ENCODE results near the gene PPP2R3B. TPM values are rescaled to one million over a fixed set of nuclear protein-coding genes. Genes with fewer than 3 reads are reported as not detected.
A peak's percentile ranks its signal among the peaks of the same experiment; 100 is the strongest.

Gene PPP2R3B
- total RNA-seq, 1 donor from 2014 or later = 30.5 TPM

GRCh38 chrX:334331-334891, 52.3 kb downstream of the PPP2R3B start:
- H3K36me3 Mint-ChIP-seq (ENCODE audit: low read depth) = peaks cover 20% of the 10 kb centered on the region
- H3K4me3 Mint-ChIP-seq (ENCODE audit: unreplicated experiment) = no peak overlapping the region
- TF ChIP-seq CTCF (IDR thresholded peaks at IDR 0.05) = no peak
- H3K27me3 Mint-ChIP-seq (ENCODE audit: low read depth) = no peaks in the 10 kb centered on the region
- H3K9me3 Mint-ChIP-seq (ENCODE audit: low read depth) = peaks cover 6% of the 10 kb centered on the region
- peaks cover 5% of the 10 kb centered on the region for H3K4me1 Mint-ChIP-seq (ENCODE audit: low read depth)
- no peak overlapping the region for H3K27ac Mint-ChIP-seq (ENCODE audit: unreplicated experiment)
- DNase-seq (ENCODE audit: low spot score) = peak; percentile 93

GRCh38 chrX:333611-334311, 52.9 kb downstream of the PPP2R3B start:
- Mint-ChIP-seq H3K9me3 (ENCODE audit: low read depth) (peaks cover 6% of the 10 kb centered on the region), H3K36me3 (ENCODE audit: low read depth) (peaks cover 19% of the 10 kb centered on the region), H3K27ac (ENCODE audit: unreplicated experiment) (no peak overlapping the region), H3K4me1 (ENCODE audit: low read depth) (peaks cover 5% of the 10 kb centered on the region), H3K4me3 (ENCODE audit: unreplicated experiment) (no peak overlapping the region), H3K27me3 (ENCODE audit: low read depth) (no peaks in the 10 kb centered on the region)
- TF ChIP-seq CTCF (IDR thresholded peaks at IDR 0.05) = no peak
- peak; percentile 59 for DNase-seq (ENCODE audit: low spot score)

DNA sequence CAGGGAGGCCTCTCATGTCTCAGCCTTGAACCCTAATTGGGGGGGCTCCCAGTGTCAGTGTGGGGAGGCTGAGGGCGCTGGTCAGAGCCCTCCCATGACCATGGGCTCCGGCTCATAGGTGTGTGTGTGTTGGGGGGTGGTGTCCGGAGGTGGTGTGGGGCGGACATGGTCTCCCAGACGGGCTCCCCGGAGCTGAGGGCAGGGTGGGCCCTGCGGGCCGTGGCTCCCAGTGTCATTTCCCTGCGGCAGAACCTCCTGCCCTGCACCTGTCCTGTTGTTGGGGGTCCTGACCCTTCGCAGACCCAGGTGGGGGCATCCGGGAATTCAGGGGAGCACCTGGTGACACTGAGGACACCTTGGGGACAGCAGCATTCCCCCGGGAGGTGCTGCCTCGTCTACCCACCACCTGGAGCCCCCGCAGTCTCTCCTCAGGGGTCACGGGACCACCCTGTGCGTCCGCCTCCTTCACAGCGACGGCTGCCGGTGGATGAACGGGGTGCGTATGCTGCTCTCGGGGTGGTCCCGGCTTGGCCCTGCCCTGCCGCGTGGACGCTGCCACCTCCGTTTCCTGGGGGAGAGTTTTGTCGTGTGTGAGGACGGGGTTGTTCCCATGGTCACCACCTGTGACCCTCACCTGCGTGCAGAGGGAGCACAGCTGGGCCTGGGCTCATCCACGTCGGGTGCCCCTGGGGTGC, 53.6 kb downstream of the PPP2R3B start:
- TF ChIP-seq CTCF (IDR thresholded peaks at IDR 0.05) = no peak
- no peaks in the 10 kb centered on the region for H3K27me3 Mint-ChIP-seq (ENCODE audit: low read depth)
- H3K36me3 Mint-ChIP-seq (ENCODE audit: low read depth) = peaks cover 17% of the 10 kb centered on the region
- no peak overlapping the region for H3K4me3 Mint-ChIP-seq (ENCODE audit: unreplicated experiment)
- H3K4me1 Mint-ChIP-seq (ENCODE audit: low read depth) = peaks cover 5% of the 10 kb centered on the region
- no peak overlapping the region for H3K27ac Mint-ChIP-seq (ENCODE audit: unreplicated experiment)
- peaks cover 6% of the 10 kb centered on the region for H3K9me3 Mint-ChIP-seq (ENCODE audit: low read depth)
- DNase-seq (ENCODE audit: low spot score) = peak; percentile 91

- DNase-seq (ENCODE audit: low spot score) = no peak
- no peak overlapping the region for H3K27ac Mint-ChIP-seq (ENCODE audit: unreplicated experiment)
- peaks cover 11% of the 10 kb centered on the region for H3K36me3 Mint-ChIP-seq (ENCODE audit: low read depth)
- TF ChIP-seq CTCF (IDR thresholded peaks at IDR 0.05) = no peak
- H3K9me3 Mint-ChIP-seq (ENCODE audit: low read depth) = peaks cover 6% of the 10 kb centered on the region
- H3K4me1 Mint-ChIP-seq (ENCODE audit: low read depth) = peaks cover 5% of the 10 kb centered on the region
- no peak overlapping the region for H3K4me3 Mint-ChIP-seq (ENCODE audit: unreplicated experiment)
- no peaks in the 10 kb centered on the region for H3K27me3 Mint-ChIP-seq (ENCODE audit: low read depth)
These were observed 54.2 kb downstream of the PPP2R3B start for GRCh38 chrX:332496-332860.

GRCh38 chrX:331825-332495, 54.7 kb downstream of the PPP2R3B start:
- no peaks in the 10 kb centered on the region for H3K27me3 Mint-ChIP-seq (ENCODE audit: low read depth)
- peak overlapping the region; percentile 22 for H3K27ac Mint-ChIP-seq (ENCODE audit: unreplicated experiment)
- TF ChIP-seq CTCF (IDR thresholded peaks at IDR 0.05) = no peak
- peaks cover 6% of the 10 kb centered on the region for H3K9me3 Mint-ChIP-seq (ENCODE audit: low read depth)
- peaks cover 5% of the 10 kb centered on the region for H3K4me1 Mint-ChIP-seq (ENCODE audit: low read depth)
- peak; percentile 81 for DNase-seq (ENCODE audit: low spot score)
- peak overlapping the region; percentile 6 for H3K4me3 Mint-ChIP-seq (ENCODE audit: unreplicated experiment)
- peaks cover 7% of the 10 kb centered on the region for H3K36me3 Mint-ChIP-seq (ENCODE audit: low read depth)
